Measurements from ENCODE around the gene GSX1. TPM values are rescaled to one million over a fixed set of nuclear protein-coding genes. Genes with fewer than 3 reads are reported as not detected.

The GSX1 gene
- total RNA-seq, 2 experiments from 2014 or later = not detected

GRCh38 chr13:27806744-27807387 lies 14.6 kb downstream of the GSX1 start:
- Histone ChIP-seq H3K4me1 (ENCODE audit: insufficient read depth, low read length) (no peaks in the 10 kb centered on the region), H3K36me3 (ENCODE audit: insufficient read depth, low read length) (no peaks in the 10 kb centered on the region), H3K27ac (ENCODE audit: low read depth in 1 of 2, low read length in 2 of 2) (no peak overlapping the region), H3K27me3 (ENCODE audit: control insufficient read depth in 1 of 2, insufficient read depth in 2 of 2, low read length in 2 of 2) (peaks cover 17 to 21% of the 10 kb centered on the region in 2 experiments), H3K4me3 (ENCODE audit: low read length) (no peak overlapping the region), H3K9me3 (ENCODE audit: control insufficient read depth in 1 of 2, insufficient read depth in 1 of 2, low read length in 2 of 2) (no peaks in the 10 kb centered on the region)
- no peak overlapping the region for H3K27ac Mint-ChIP-seq
- TF ChIP-seq CTCF (IDR thresholded peaks at IDR 0.05) = no peak
- ChIA-PET CTCF (no interaction called here), POLR2A (no interaction called here)
- H3K27me3 Mint-ChIP-seq = peaks cover 84% of the 10 kb centered on the region
- no peak overlapping the region for H3K4me3 Mint-ChIP-seq
- intact Hi-C loops (cut with DNase I, micrococcal nuclease) = no loop called here
- ATAC-seq (ENCODE audit: poor library complexity) = no peak
- no peak for DNase-seq
- H3K4me1 Mint-ChIP-seq (ENCODE audit: low read depth) = no peaks in the 10 kb centered on the region
- no peaks in the 10 kb centered on the region for H3K36me3 Mint-ChIP-seq (ENCODE audit: low read depth)
- H3K9me3 Mint-ChIP-seq = no peaks in the 10 kb centered on the region

GRCh38 chr13:27808851-27809550 lies 16.7 kb downstream of the GSX1 start:
- no peak overlapping the region for H3K4me3 Mint-ChIP-seq

DNA sequence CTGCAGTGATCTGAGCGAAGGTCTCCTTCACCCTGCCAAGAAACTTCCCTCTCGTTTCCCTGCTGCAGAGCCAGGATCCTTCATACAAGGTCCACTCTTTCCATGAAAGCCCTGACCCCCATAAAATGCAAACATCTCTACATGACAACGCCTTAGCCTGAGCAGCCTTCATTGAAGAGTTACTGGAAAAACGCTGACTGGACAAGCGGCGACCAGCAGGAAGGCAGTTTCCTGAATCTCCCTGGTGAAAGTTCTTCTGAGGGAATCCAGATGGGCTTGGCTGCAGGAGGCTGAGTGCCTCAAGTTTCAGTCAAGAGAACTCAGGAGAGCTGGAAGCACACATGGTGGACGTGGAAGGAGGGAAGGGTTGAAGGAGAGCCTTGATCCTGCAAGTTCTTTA lies 17.7 kb downstream of the GSX1 start:
- CTCF ChIA-PET = no interaction called here
- Mint-ChIP-seq H3K27ac (no peak overlapping the region), H3K27me3 (peaks cover 83% of the 10 kb centered on the region), H3K9me3 (no peaks in the 10 kb centered on the region), H3K4me3 (no peak overlapping the region), H3K4me1 (ENCODE audit: low read depth) (no peaks in the 10 kb centered on the region), H3K36me3 (ENCODE audit: low read depth) (no peaks in the 10 kb centered on the region)
- H3K4me1 ChIP-seq (ENCODE audit: insufficient read depth, low read length) = no peaks in the 10 kb centered on the region
- H3K4me3 ChIP-seq (ENCODE audit: low read length) = no peak overlapping the region
- intact Hi-C loops (cut with DNase I, micrococcal nuclease) = loop anchor here in 1 of 2 experiments (10.0 kb wide), 1 partner anchor 245 kb away; no protein-coding TSS in a partner anchor
- peaks cover 12% of the 10 kb centered on the region in 2 experiments for H3K27me3 ChIP-seq (ENCODE audit: control insufficient read depth in 1 of 2, insufficient read depth in 2 of 2, low read length in 2 of 2)
- no peak for TF ChIP-seq CTCF (IDR thresholded peaks at IDR 0.05)
- ATAC-seq (ENCODE audit: poor library complexity) = no peak
- H3K27ac ChIP-seq (ENCODE audit: low read depth in 1 of 2, low read length in 2 of 2) = no peak overlapping the region
- POLR2A ChIA-PET = no interaction called here
- no peak for DNase-seq
- no peaks in the 10 kb centered on the region for H3K9me3 ChIP-seq (ENCODE audit: control insufficient read depth in 1 of 2, insufficient read depth in 1 of 2, low read length in 2 of 2)
- no peaks in the 10 kb centered on the region for H3K36me3 ChIP-seq (ENCODE audit: insufficient read depth, low read length)

More at GRCh38 chr13:27808851-27809550, 16.7 kb downstream of the GSX1 start:
- Mint-ChIP-seq H3K36me3 (ENCODE audit: low read depth) (no peaks in the 10 kb centered on the region), H3K27ac (no peak overlapping the region), H3K4me1 (ENCODE audit: low read depth) (no peaks in the 10 kb centered on the region), H3K9me3 (no peaks in the 10 kb centered on the region), H3K27me3 (peaks cover 81% of the 10 kb centered on the region)
- Histone ChIP-seq H3K4me1 (ENCODE audit: insufficient read depth, low read length) (no peaks in the 10 kb centered on the region), H3K4me3 (ENCODE audit: low read length) (no peak overlapping the region), H3K9me3 (ENCODE audit: control insufficient read depth in 1 of 2, insufficient read depth in 1 of 2, low read length in 2 of 2) (no peaks in the 10 kb centered on the region), H3K27me3 (ENCODE audit: control insufficient read depth in 1 of 2, insufficient read depth in 2 of 2, low read length in 2 of 2) (peaks cover 12 to 18% of the 10 kb centered on the region in 2 experiments), H3K27ac (ENCODE audit: low read depth in 1 of 2, low read length in 2 of 2) (no peak overlapping the region), H3K36me3 (ENCODE audit: insufficient read depth, low read length) (no peaks in the 10 kb centered on the region)
- intact Hi-C loops (cut with DNase I, micrococcal nuclease) = no loop called here
- DNase-seq = no peak
- ChIA-PET CTCF (no interaction called here), POLR2A (no interaction called here)
- TF ChIP-seq CTCF (IDR thresholded peaks at IDR 0.05) = no peak
- no peak for ATAC-seq (ENCODE audit: poor library complexity)
